Stimulated activated CD8-positive, alpha-beta memory T cell treated with anti-CD3 and anti-CD28 coated beads, Interleukin-12 subunit alpha, Interleukin-12 subunit beta, amount 100 ng/mL, for 4 hours (primary cell): ENCODE measurements around the gene ARG1.

Source experiments
- DNase-seq: peaks from one replicate; pipeline ENCODE4 v3.0.0-alpha.2; 2020; ENCODE audit warnings: low read depth

The ARG1 gene

DNA sequence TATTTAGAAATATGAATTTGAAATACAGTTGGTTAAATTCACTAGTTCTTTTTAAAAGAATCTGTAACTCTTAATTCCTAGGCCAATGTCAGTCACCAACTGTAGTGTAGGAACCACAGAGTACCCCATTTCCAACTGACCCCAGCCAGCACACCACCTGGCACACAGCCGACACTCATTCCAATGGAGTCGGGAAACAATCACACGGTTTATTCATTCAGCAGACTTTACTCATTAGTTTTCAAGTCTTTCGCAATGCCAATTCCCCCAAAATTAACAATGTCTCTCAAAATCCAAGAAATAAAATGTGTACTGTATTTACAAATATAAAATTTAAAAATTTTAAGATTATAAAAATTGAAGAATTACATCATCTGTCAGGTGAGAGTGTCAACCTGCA is 13.5 kb downstream of the ARG1 start:
- DNase-seq = no peak

DNA sequence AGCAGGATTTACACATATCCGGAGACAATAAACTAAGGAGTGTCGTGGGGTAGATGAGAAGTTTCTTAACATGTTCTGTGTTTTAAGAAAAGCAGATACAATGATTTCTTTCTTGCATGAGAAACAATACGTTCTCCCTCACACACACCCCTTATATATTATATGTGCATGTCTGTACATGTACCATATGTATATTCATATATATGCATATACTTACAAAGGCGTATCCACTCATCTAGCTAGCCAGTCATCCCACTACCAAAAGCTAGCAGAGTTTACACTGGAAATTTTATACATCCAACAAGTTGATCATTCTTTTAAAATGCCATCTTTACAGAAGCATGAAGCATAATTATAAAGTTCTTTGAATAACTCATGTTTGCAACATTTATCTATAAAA is 14.9 kb downstream of the ARG1 start:
- DNase-seq = no peak

DNA sequence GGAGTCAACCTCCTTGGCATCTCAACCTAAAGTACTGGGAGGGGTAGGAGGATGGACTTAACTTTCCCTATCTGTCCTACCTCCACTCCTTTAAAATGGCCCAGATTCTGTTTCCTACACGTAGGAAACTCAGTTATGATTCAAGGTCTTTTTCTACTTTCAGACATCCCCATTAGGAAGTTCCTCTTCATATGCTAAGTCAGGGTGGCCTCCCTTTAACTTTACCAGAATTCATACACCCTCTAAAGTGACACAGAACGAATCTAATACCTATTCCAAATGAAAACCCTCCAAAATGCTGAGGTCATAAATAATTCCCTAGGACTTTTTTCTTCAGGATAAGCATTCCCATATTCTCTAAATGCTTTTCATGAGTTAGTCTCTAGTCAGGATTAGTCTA is 15.6 kb downstream of the ARG1 start:
- DNase-seq = no peak

DNA sequence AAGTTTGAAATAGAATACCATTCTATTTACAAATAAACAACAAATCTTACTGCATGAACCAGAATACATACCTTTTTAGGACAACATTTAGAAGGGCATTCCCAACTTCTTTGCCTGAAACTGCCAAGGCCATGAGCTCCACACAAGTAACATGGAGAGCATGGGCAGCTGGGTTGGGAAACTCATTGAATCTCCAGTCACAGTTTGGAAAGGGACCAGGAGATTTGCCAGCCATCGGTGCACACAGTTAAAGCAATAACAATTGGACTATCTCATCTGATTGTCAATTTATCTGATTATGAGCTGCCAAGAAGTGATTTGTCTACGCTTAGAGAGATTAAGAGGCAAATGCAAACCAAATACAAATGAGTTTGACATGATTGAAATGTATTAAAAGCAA is 19.9 kb downstream of the ARG1 start:
- no peak for DNase-seq

DNA sequence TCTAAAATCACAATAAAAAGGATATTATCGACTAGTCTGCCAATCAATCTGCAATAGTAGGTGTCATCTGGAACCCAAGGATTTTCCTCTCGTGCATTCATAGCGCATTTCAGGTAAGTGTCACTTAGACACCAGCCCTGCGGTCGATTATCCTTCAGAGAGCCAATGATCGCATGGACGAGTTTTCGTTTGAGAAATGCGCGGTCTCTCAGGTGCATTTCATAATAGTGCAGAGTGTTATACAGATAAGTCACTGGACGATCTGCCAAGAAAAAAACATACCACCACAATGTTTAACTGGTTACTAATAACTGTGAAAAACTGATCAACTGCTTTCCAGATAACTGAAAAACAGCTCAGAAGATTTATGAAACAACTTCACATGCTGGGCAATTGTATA is 21.0 kb downstream of the ARG1 start:
- DNase-seq = no peak

DNA sequence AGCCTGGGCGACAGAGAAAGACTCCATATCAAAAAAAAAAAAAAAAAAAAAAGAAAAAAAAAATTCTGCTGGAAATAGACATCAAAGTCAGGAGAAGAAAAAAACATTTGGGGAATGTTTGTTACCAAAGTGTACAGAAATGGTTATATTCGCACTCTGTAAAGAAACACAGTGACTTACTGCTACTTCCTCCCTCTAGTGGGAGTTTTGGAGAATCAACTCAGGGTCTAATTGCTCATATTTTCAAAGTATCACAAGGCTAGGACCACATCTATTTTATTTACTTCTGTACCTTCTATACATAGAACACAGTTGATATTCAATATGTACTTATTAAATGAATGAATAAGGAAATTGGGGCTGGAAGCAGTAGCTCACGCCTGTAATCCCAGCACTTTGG is 24.4 kb downstream of the ARG1 start:
- DNase-seq = no peak

DNA sequence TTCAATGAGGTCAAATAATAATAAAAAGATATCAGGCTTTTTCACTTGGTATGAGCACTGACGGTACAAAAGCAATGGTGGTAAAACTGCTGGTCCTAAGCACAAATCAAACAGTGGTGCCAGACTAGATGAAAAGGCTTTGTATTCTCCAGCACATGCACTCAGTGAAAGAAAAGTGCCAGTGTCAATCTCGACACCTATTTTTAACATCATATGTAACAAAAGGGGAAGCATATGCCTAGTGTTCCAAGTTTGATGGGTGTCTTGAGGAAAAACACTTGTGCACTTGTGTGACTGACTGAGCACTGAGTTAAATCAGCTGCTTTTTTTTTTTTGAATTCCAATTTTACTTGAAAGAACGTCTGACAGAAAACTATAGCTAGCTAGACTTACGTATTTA is 27.7 kb downstream of the ARG1 start:
- no peak for DNase-seq

DNA sequence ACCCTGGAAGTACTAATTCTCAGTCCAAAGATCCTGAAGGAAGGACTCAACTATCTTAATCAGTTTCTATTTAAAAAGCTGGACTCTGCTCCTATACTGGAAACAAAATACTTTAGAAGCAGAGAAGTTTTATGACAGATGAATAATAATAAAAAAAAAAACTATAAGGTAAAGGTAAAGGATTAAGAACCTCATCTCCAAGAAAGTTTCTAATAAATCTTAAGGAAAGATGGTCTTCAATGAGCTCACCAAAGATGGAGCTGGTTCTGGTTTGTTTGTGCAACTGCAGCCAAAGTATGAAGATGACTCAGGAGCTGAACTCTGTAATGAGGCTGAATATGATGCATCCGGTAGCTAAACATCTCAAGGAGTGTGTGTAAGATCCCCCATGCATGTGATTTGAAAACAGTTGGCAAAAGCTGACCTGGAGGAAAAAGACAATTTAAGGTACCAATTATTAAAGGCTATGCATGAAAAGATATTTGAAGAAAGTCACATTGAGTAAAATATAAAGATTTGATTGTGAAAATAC is 29.8 kb downstream of the ARG1 start:
- no peak for DNase-seq

DNA sequence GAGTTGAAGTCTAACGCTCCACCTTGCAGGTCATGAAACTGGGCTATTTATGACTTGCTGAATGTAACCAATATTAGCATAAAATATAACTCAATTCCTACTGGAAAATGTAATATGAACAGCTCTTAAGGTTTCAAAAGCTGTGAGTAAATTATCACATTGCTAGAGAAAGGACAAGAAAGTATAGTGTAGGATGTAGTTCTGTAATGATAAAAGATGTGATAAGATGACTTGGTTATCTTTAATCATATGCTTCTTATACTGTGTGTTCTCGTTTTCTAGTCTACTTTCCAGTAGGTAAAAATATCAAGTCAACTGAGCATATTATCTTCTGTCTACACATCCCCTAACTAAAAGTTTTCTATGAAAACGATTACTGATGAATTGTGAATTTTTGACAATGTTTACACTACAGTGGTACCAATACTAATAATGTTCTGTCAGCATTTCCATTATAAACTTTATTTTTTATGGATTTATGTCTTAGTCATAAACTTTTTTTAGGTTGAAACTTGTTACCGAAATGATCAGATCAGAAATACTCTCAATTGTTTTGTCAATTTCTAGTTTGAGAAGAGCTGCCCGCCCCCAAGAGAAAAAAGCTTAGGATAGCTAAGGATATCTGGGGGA is 40.4 kb downstream of the ARG1 start:
- DNase-seq = no peak

DNA sequence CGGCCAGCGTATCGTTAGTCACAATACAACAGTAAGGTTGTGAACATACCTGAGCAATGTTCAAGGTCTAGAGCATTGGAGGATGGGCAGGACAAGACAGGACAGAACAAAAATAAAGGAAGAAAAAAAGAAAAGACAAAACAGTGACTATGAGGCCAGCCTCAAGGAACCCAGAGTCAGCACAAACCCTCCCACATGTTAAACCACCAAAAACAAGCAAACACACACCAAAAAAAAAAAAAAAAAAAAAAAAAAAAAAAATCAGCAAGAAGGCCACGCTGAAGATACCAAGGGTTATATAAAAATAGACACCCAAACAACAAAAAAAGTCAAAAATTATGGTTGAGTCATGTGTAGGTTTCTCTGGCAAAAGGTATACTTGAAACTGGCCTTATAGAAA is 42.2 kb downstream of the ARG1 start:
- DNase-seq = no peak

DNA sequence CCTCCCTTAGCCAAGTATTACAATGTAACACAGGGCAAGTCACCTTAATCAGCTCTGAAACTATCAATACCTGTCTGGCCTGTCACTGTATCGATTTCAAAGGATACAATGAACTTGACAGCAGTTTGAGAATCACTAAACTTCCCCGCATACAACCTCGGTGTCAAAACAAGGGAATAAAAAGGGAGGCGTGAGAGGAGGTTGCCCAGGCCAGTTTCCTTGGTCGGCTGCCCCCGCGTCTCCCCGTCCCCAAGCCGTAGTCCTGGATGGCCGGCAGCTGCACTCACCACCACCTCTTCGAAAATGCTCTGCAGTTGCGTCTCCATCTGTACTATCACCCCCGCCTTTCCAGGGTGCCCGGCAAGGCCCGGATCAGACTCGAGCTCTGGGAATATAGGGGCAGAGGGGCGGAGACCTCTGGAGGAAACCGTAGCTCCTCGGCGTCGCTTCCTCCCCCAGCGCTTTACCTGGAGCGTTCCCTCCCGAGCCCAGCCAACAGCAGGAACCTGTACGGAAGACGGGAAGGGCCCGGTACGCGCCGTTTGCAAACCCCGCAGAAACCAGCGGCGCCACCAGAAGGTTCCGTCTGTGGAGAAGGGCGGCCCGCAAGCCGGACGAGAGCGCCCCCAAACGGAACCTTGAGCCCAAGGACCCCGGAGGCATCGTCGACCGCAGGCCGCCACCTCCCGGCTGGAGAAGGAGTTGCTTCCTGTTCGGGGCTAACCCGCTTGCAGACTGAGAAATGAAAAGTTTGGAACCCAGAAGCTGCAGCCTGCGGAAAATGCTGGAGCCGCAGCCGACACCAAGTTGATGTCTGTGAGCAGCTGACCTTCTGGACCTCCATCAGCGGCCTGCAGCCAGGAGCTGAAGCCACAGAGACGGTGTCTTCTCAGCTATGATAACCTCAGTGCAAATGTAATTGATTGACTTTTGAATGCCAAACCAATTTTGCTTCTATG is 55.0 kb downstream of the ARG1 start, which contains the start of gene MED23:
Gene MED23 (minus strand): TSS at position 519 of the 959 bp plus-strand sequence. CDS start 193 bp downstream, at position 326.
- peak; percentile 90 for DNase-seq

DNA sequence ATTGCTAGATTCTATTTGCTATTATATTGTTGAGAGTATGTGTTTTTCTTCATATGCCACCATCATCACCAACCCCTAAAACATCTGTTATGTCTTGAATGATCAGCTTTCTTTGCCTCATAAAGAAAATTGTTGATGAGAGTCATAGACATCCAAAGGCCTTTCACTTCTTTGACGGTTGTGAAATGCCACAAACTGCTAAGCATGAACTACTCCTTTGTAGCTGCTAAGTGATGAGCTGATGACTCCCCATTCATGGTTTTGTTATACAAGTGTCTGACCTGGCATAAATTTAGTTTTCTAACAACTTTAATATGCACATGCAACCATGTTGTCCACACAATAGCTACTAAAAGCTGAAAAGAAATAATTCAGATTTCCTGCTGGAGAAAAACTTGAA is 55.7 kb downstream of the ARG1 start:
- DNase-seq = no peak

DNA sequence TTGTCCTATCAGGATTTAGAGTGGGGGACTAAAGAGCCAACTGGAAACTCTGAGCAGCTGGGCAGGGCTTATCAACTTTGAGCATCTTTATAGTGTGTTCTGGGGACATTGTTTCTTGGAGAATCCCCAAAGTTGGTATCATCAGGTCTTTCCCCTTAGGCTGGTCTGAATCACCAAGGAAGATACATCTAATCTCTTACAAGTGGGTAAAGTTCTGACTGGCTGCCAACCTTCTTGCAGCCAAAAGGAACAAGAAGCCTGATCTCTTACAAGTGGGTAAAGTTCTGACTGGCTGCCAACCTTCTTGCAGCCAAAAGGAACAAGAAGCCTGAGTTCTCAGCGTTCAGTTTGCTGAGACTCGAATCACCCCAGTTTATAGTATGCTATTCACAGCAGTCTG is 56.6 kb downstream of the ARG1 start:
- no peak for DNase-seq

DNA sequence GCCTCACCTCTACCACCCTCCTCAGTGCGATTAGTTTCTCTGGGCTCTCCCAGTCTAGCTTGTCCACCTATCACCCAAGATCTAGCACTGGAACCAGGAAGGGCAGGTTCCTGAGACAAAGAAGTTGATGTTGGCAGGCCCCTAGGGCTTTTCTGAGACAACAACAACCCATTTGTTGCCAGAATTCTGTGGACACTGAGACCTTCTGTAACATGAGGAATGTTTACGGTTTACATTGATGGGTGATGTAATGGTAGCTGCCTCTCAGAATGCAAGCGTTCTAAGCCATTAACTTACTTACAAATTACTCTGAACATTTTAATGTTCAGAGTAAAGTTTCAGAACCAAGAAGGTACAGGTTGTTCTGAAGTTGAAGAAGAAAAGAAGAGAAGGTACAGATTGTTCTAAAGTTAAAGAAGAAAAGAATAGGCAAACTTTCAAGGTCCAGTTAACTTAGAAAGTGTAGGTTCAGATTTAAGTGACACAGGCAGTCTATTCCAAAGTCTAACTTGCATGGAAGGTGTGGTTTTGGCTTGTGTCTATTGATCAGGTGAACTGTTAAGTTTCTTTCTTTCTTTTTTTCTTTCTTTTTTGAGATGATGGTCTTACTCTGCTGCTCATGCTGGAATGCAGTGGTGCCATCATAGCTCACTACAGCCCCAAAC is 58.7 kb downstream of the ARG1 start:
- no peak for DNase-seq
